ENCODE results near the gene IMPACT. TPM values are rescaled to one million over a fixed set of nuclear protein-coding genes. Genes with fewer than 3 reads are reported as not detected.

IMPACT gene
- total RNA-seq, 1 donor from 2014 or later, result 32.3 TPM

DNA sequence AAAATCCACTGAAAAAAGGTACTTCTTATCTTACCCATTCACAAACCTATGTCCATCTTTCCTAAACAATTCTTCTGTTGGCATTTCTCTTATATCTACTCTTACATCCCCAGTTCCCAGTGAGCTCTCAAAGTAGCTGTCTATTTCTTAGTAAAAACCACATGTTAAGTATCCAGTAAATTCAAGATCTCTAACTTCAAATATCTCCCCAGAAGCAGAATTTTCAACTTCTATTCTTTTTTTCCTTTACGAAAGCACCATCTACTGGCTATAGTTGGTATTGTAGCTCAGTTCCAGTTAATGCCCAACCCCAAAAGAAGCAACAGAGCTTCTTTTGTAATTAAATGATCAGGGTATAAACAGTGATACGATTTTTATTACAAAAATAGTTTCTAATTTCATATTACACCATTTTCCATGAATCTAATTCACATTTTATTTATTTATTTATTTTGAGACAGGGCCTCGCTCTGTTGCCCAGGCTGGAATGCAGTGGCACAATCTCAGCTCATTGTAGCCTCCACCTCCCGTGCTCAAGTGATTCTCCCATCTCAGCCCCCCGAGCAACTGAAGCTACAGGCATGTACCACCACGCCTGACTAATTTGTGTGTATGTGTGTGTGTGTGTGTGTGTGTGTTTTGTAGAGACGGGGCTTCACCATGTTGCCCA, 62.5 kb downstream of the IMPACT start:
- no peak overlapping the region for H3K9ac ChIP-seq (ENCODE audit: low read length)
- peak overlapping the region; percentile 5 for H3K27ac Mint-ChIP-seq (ENCODE audit: unreplicated experiment)
- peaks cover 7% of the 10 kb centered on the region for H3K27me3 ChIP-seq (ENCODE audit: insufficient read depth, low read length)
- H3K36me3 ChIP-seq (ENCODE audit: insufficient read depth, low read length), result no peaks in the 10 kb centered on the region
- H3K4me3 ChIP-seq (ENCODE audit: insufficient read depth, low read depth, low read length), result no peak overlapping the region
- no peaks in the 10 kb centered on the region for H3K36me3 Mint-ChIP-seq (ENCODE audit: low read depth, unreplicated experiment)
- peak; percentile 11 for DNase-seq (ENCODE audit: low read depth)
- no peak for FAIRE-seq
- H2AFZ ChIP-seq (ENCODE audit: low read depth, low read length), result no peak overlapping the region
- H3K9me3 Mint-ChIP-seq (ENCODE audit: unreplicated experiment), result peaks cover 2% of the 10 kb centered on the region
- no peaks in the 10 kb centered on the region for H3K27me3 Mint-ChIP-seq (ENCODE audit: low read depth, unreplicated experiment)
- H3K4me2 ChIP-seq (ENCODE audit: low read length), result no peak overlapping the region
- no peak overlapping the region for H3K27ac ChIP-seq (ENCODE audit: low read depth, low read length)
- TF ChIP-seq, protein P1, sequence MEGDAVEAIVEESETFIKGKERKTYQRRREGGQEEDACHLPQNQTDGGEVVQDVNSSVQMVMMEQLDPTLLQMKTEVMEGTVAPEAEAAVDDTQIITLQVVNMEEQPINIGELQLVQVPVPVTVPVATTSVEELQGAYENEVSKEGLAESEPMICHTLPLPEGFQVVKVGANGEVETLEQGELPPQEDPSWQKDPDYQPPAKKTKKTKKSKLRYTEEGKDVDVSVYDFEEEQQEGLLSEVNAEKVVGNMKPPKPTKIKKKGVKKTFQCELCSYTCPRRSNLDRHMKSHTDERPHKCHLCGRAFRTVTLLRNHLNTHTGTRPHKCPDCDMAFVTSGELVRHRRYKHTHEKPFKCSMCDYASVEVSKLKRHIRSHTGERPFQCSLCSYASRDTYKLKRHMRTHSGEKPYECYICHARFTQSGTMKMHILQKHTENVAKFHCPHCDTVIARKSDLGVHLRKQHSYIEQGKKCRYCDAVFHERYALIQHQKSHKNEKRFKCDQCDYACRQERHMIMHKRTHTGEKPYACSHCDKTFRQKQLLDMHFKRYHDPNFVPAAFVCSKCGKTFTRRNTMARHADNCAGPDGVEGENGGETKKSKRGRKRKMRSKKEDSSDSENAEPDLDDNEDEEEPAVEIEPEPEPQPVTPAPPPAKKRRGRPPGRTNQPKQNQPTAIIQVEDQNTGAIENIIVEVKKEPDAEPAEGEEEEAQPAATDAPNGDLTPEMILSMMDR (IDR thresholded peaks at IDR 0.05; ENCODE audit: insufficient read depth, low read depth, low read length), result peak; percentile 76
- no peak for TF ChIP-seq EZH2 (IDR thresholded peaks at IDR 0.05; ENCODE audit: insufficient read depth, low read length)
- no peaks in the 10 kb centered on the region for H3K79me2 ChIP-seq (ENCODE audit: insufficient read depth, low read length)
- H4K20me1 ChIP-seq (ENCODE audit: insufficient read depth, low read length), result no peaks in the 10 kb centered on the region
- no peak overlapping the region for H3K4me3 Mint-ChIP-seq (ENCODE audit: unreplicated experiment)
- no peaks in the 10 kb centered on the region for H3K9me3 ChIP-seq (ENCODE audit: insufficient read depth, low read depth, low read length)
- peaks cover 3% of the 10 kb centered on the region for H3K4me1 Mint-ChIP-seq (ENCODE audit: low read depth, unreplicated experiment)
- H3K4me1 ChIP-seq (ENCODE audit: insufficient read depth, low read length), result no peaks in the 10 kb centered on the region

- Histone ChIP-seq H3K27ac (ENCODE audit: low read depth, low read length) (no peak overlapping the region), H3K4me2 (ENCODE audit: low read length) (no peak overlapping the region)
Observed at GRCh38 chr18:24490539-24490938, 64.1 kb downstream of the IMPACT start.

More at GRCh38 chr18:24490539-24490938, 64.1 kb downstream of the IMPACT start:
- H3K9me3 ChIP-seq (ENCODE audit: insufficient read depth, low read depth, low read length), result no peaks in the 10 kb centered on the region
- H3K27ac Mint-ChIP-seq (ENCODE audit: unreplicated experiment), result peak overlapping the region; percentile 43
- no peaks in the 10 kb centered on the region for H3K27me3 Mint-ChIP-seq (ENCODE audit: low read depth, unreplicated experiment)
- no peaks in the 10 kb centered on the region for H3K36me3 ChIP-seq (ENCODE audit: insufficient read depth, low read length)
- no peak overlapping the region for H3K4me3 Mint-ChIP-seq (ENCODE audit: unreplicated experiment)
- H3K27me3 ChIP-seq (ENCODE audit: insufficient read depth, low read length), result peaks cover 7% of the 10 kb centered on the region
- no peaks in the 10 kb centered on the region for H3K79me2 ChIP-seq (ENCODE audit: insufficient read depth, low read length)
- H3K9me3 Mint-ChIP-seq (ENCODE audit: unreplicated experiment), result no peaks in the 10 kb centered on the region
- DNase-seq (ENCODE audit: low read depth) (no peak), FAIRE-seq (no peak)
- H3K4me1 ChIP-seq (ENCODE audit: insufficient read depth, low read length), result no peaks in the 10 kb centered on the region
- H2AFZ ChIP-seq (ENCODE audit: low read depth, low read length), result no peak overlapping the region
- H3K4me3 ChIP-seq (ENCODE audit: insufficient read depth, low read depth, low read length), result no peak overlapping the region
- H3K36me3 Mint-ChIP-seq (ENCODE audit: low read depth, unreplicated experiment), result no peaks in the 10 kb centered on the region
- no peak overlapping the region for H3K9ac ChIP-seq (ENCODE audit: low read length)
- H3K4me1 Mint-ChIP-seq (ENCODE audit: low read depth, unreplicated experiment), result peaks cover 3% of the 10 kb centered on the region
- H4K20me1 ChIP-seq (ENCODE audit: insufficient read depth, low read length), result no peaks in the 10 kb centered on the region
- TF ChIP-seq, protein P1 (IDR thresholded peaks at IDR 0.05; ENCODE audit: insufficient read depth, low read depth, low read length), result no peak
- TF ChIP-seq EZH2 (IDR thresholded peaks at IDR 0.05; ENCODE audit: insufficient read depth, low read length), result no peak

All from astrocyte (in vitro differentiated cells and primary cell).